ENCODE results near the gene RECK.

DNA sequence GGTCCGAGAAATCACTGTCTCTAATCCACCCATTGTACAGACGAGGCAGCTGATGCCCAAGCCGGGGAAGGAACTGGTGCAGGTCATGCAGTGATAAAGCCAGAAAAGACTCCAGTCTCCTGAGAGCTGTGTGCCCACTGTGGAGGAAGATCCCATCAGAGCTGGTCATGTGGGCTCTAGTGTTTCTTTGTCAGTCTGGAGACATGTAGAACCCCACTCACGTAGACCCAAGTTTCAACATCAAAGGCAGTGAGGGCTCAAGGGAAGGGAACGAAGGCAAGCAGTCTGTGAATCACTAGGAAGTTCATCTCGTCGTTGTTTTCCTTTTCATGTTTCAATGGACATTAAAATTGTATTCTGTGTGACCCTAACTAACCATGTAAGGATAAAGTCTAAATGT is 85.3 kb downstream of the RECK start:
- TF ChIP-seq, protein P1, sequence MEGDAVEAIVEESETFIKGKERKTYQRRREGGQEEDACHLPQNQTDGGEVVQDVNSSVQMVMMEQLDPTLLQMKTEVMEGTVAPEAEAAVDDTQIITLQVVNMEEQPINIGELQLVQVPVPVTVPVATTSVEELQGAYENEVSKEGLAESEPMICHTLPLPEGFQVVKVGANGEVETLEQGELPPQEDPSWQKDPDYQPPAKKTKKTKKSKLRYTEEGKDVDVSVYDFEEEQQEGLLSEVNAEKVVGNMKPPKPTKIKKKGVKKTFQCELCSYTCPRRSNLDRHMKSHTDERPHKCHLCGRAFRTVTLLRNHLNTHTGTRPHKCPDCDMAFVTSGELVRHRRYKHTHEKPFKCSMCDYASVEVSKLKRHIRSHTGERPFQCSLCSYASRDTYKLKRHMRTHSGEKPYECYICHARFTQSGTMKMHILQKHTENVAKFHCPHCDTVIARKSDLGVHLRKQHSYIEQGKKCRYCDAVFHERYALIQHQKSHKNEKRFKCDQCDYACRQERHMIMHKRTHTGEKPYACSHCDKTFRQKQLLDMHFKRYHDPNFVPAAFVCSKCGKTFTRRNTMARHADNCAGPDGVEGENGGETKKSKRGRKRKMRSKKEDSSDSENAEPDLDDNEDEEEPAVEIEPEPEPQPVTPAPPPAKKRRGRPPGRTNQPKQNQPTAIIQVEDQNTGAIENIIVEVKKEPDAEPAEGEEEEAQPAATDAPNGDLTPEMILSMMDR (IDR thresholded peaks at IDR 0.05; ENCODE audit: low read depth, low read length, poor library complexity, severe bottlenecking): no peak
- TF ChIP-seq EZH2phosphoT487 (IDR thresholded peaks at IDR 0.05; ENCODE audit: borderline replicate concordance, low read length): no peak

Data from DOHH2 (cell line).